Endothelial cell of umbilical vein (primary cell): ENCODE results near the gene LRRC30.

ENCODE experiments used
- CTCF ChIP-seq, 2 donors: IDR thresholded peaks; 1 replicate in 1 of 2; 2 replicates in 1 of 2; pipeline ENCODE4 v1.5.1; 2011; ENCODE audit warnings: low read length in 2 of 2, mild to moderate bottlenecking in 2 of 2, moderate library complexity in 2 of 2, control low read depth in 1 of 2, inconsistent platforms in 1 of 2, low read depth in 1 of 2; ENCODE audit not compliant: insufficient read depth in 1 of 2; ENCODE audit errors: extremely low read depth in 1 of 2
- EZH2 ChIP-seq: IDR thresholded peaks from 2 replicates; pipeline ENCODE4 v1.6.1; 2012; ENCODE audit warnings: borderline replicate concordance, low read depth, mild to moderate bottlenecking, moderate library complexity, low read length, inconsistent platforms; ENCODE audit not compliant: severe bottlenecking
- FOS ChIP-seq: IDR thresholded peaks from 2 replicates; pipeline ENCODE4 v1.6.1; 2011; ENCODE audit warnings: mild to moderate bottlenecking, low read length, moderate library complexity, borderline replicate concordance; ENCODE audit not compliant: insufficient read depth
- JUN ChIP-seq: IDR thresholded peaks from 2 replicates; pipeline ENCODE4 v1.6.1; 2011; ENCODE audit warnings: borderline replicate concordance, low read depth; ENCODE audit not compliant: insufficient read length, insufficient read depth
- MAX ChIP-seq: IDR thresholded peaks from 2 replicates; pipeline ENCODE4 v1.6.1; 2011; ENCODE audit not compliant: insufficient read depth, insufficient read length
- MYC ChIP-seq: IDR thresholded peaks from one replicate; pipeline ENCODE4 v1.6.1; 2011; ENCODE audit warnings: mild to moderate bottlenecking, low read depth, low read length
- POLR2A ChIP-seq: IDR thresholded peaks from 2 replicates; pipeline ENCODE4 v1.6.1; 2012; ENCODE audit warnings: low read depth, mild to moderate bottlenecking, control low read depth, low read length
- POLR2AphosphoS5 ChIP-seq: IDR thresholded peaks from 2 replicates; pipeline ENCODE4 v1.6.1; 2012; ENCODE audit warnings: low read depth, mild to moderate bottlenecking, control low read depth, low read length, moderate library complexity; ENCODE audit not compliant: insufficient read depth

GRCh38 chr18:7196421-7196820 lies 34.5 kb upstream of the LRRC30 start:
- no peak for TF ChIP-seq FOS
- TF ChIP-seq POLR2A, result no peak
- TF ChIP-seq CTCF (IDR thresholded peaks at IDR 0.05; ENCODE audit: extremely low read depth in 1 of 2, insufficient read depth in 1 of 2, low read depth in 1 of 2, low read length in 2 of 2), result no peak
- TF ChIP-seq MAX, result no peak
- TF ChIP-seq POLR2AphosphoS5, result no peak
- TF ChIP-seq EZH2, result no peak
- TF ChIP-seq MYC, result no peak
- no peak for TF ChIP-seq JUN
